GM18907 (cell line): Measurements from ENCODE around the gene CDKL4.
"Not testable (repeated sequence)": the region's sequence is repeated elsewhere in the genome, so short reads cannot be mapped to it uniquely, and the experiment has no call there.

ENCODE experiments used
- ATAC-seq: cut with Tn5 transposase; IDR thresholded peaks from one replicate; pipeline ENCODE4 v1.9.1; 2021; ENCODE audit warnings: mild to moderate bottlenecking, moderate library complexity; ENCODE audit not compliant: unreplicated experiment

The CDKL4 gene

GRCh38 chr2:39243469-39244123 is at the start of gene CDKL4:
Gene CDKL4, minus strand, starts transcription at chr2:39243970.
- ATAC-seq, result no peak

DNA sequence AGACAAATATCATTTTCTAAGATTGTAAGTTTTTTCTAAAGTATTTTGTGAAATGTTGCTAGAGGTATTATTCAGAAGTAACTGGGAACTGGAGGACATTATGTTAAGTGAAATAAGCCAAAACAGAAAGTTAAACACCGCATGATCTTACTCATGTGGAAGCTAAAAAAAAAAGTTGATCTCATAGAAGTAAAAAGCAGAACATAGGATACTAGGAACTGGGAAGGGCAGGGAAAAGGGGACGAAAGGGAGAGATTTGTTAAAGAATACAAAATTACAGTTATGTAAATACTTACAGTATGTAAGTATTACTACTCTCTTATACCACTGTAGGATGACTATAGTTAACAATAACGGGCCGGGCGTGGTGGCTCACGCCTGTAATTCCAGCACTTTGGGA is 46.7 kb upstream of the CDKL4 start:
- no peak for ATAC-seq

DNA sequence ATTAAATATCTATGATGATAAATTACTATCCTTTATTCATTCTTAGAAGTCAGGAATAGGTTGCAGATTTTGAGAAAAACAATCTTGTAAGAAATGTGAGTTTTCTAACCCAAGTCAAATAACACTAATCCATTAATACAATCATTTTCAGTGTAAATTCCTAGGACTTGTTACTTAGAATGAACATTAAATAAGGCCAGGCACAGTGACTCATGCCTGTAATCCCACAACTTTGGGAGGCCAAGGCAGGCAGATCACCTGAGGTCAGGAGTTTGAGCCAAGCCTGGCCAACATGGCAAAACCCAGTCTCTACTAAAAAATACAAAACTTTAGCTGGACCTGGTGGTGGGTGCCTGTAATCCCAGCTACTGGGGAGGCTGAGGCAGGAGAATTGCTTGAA is 45.8 kb upstream of the CDKL4 start:
- no peak for ATAC-seq

- ATAC-seq, result no peak
These were observed 39.8 kb upstream of the CDKL4 start for GRCh38 chr2:39283561-39283960.

DNA sequence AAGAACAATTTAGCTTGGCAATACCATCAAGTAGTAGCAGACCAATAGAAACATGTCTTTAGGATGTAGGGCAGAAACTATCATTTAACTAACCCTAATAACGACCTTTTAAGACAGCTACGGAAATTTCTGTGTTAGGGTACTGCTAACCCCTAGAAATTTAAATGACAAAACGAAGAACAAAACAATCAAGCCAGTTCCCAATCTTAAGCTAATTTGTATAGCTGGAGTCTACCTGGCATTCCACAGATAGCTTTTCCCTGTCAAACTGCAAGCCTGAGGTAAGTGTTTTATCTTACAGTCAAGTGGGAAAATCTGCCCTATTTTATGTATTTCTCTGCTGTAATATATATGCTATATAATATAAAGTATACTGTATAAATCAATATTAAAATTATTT is 37.6 kb upstream of the CDKL4 start:
- no peak for ATAC-seq

- ATAC-seq, result no peak
These were observed 31.2 kb upstream of the CDKL4 start for GRCh38 chr2:39275016-39275415.

GRCh38 chr2:39269941-39270340 is 26.2 kb upstream of the CDKL4 start:
- ATAC-seq, result no peak

DNA sequence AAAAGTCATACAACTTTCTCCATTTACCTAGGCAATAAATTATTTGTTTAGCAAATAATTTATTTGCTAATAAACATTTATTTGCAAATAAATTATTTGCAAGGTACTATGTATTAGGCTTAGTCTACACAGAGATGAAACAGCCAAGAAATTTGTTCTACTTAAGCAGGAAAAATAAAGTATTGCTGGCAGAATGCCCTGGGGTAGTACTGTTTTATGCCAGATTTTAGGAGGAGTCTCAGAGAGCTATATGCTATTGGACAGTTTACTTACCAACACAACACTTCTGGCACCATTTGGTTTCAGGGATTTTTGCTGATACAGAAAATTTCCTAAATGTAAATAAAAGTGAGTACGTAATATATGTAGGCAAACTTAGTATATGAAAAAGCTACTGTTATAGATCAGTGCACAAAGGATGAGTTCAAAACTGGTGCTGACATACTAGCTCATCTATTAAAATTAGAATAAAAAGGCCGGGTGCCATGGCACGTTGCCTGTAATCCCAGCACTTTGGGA is 23.2 kb upstream of the CDKL4 start:
- no peak for ATAC-seq

GRCh38 chr2:39266139-39266805 is 22.5 kb upstream of the CDKL4 start:
- ATAC-seq, result peak; percentile 65

- no peak for ATAC-seq
These were observed 21.5 kb upstream of the CDKL4 start for GRCh38 chr2:39265315-39265714.

GRCh38 chr2:39264733-39265132 is 21.0 kb upstream of the CDKL4 start:
- peak; percentile 78 for ATAC-seq

- no peak for ATAC-seq
These were observed 16.3 kb upstream of the CDKL4 start for GRCh38 chr2:39260087-39260486.

GRCh38 chr2:39256040-39256439 is 12.3 kb upstream of the CDKL4 start:
- ATAC-seq, result no peak

DNA sequence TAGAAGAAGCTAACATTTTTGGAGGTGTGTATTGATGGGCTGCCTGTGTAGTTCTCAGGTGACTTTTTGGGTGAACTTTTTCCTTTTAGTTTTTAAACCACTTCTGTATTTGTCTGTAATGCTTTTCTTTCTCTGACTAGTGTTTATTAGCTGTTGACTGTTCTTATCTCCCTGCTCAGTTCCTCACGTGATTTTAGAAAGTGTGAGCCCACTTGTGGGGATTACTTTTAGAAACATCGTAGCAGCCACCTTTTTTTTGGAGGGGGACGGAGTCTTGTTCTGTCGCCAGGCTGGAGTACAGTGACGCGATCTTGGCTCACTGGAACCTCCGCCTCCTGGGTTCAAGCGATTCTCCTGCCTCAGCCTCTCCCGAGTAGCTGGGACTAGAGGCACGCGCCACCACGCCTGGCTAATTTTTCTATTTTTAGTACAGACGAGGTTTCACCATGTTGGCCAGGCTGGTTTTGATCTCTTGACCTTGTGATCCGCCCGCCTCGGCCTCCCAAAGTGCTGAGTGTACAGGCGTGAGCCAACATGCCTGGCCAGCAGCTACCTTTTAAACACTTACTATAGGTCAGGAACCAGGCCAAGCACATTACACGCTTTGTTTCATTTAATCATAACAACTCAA is 9.2 kb upstream of the CDKL4 start:
- no peak for ATAC-seq

DNA sequence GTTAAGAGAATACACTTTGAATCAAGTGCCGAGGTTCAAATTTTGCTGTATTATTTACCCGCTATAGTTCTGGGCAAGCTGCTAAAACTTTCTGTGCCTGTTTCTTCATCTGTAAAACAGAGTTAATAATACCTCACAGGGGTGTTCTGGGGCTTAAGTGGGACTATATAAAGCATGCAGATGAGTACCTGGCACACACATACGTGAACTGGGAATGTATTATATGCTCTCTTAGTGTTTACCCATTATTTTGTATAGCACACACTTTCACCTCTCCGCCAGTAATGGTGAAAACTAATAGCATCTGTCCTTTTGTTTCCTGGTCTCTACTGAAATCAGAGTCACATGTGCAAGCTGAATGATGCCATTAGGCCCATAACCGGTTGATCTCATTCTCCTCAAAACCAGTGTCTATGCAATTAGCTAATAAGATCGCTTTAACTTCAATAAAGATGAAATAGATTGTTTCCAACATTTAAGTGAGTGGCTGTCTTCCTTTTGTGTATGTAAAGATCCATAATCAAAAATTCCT is 3.8 kb upstream of the CDKL4 start:
- no peak for ATAC-seq

- ATAC-seq, result peak; percentile 40
These were observed 2.7 kb upstream of the CDKL4 start for GRCh38 chr2:39246382-39246980.

- ATAC-seq, result not testable (repeated sequence)
These were observed 1.3 kb upstream of the CDKL4 start for GRCh38 chr2:39244963-39245625.

GRCh38 chr2:39244241-39244862 is 582 bp upstream of the CDKL4 start:
- ATAC-seq, result not testable (repeated sequence)

DNA sequence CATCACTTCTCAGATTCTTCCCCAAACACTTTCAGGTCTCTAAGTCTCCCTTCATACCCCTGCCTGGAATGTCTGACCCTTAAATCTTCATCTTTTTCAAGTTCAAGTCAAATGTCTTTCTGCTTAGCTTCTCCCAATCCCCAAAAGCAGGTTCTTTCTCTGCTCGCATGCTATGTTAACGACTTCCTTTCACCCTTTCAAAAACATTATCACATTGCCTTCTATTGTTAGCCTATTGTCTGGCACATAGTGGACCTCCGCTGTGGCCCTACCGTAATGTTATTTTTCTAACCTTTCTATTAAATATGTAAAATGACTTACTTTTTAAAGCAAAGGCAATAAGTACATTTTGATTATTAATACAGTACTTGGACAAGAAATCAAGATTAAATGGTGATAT is 2.2 kb downstream of the CDKL4 start:
- no peak for ATAC-seq

GRCh38 chr2:39240758-39241157 is 3.0 kb downstream of the CDKL4 start:
- ATAC-seq, result no peak
